Stimulated activated naive CD4-positive, alpha-beta T cell (primary cell): Measurements from ENCODE around the gene GGT6.

Source experiments
- DNase-seq, 6 experiments: peaks; one replicate each; lab custom pipeline; 2025; lab: John Stamatoyannopoulos, UW

Gene GGT6

GRCh38 chr17:4520894-4521600 is 39.3 kb downstream of the GGT6 start:
- no peak for DNase-seq

GRCh38 chr17:4520060-4520893 is 40.1 kb downstream of the GGT6 start:
- no peak for DNase-seq

- DNase-seq, result no peak
Observed at GRCh38 chr17:4519361-4519788, 41.0 kb downstream of the GGT6 start.

- DNase-seq, result no peak
Observed at GRCh38 chr17:4518901-4519300, 41.5 kb downstream of the GGT6 start.

GRCh38 chr17:4516735-4517134 is 43.6 kb downstream of the GGT6 start:
- no peak for DNase-seq

GRCh38 chr17:4515501-4515900 is 44.9 kb downstream of the GGT6 start:
- DNase-seq, result no peak

GRCh38 chr17:4514779-4515178 is 45.6 kb downstream of the GGT6 start:
- DNase-seq, result no peak

- DNase-seq, result no peak
Observed at GRCh38 chr17:4514206-4514605, 46.2 kb downstream of the GGT6 start.

GRCh38 chr17:4513113-4514032 is 47.0 kb downstream of the GGT6 start:
- no peak for DNase-seq

GRCh38 chr17:4512156-4513112 is 47.9 kb downstream of the GGT6 start:
- DNase-seq, result no peak

GRCh38 chr17:4511199-4511932 is 49.0 kb downstream of the GGT6 start:
- DNase-seq, result no peak

GRCh38 chr17:4510618-4510941 is 49.8 kb downstream of the GGT6 start:
- no peak for DNase-seq

GRCh38 chr17:4509923-4510617 is 50.3 kb downstream of the GGT6 start:
- no peak for DNase-seq

- peak in 3 of 6 experiments; percentile 6 to 17 (median 14) for DNase-seq
Observed at GRCh38 chr17:4509401-4509800, 51.0 kb downstream of the GGT6 start.

- DNase-seq, result no peak
Observed at GRCh38 chr17:4508207-4508606, 52.2 kb downstream of the GGT6 start.

- DNase-seq, result no peak
Observed at GRCh38 chr17:4507361-4508111, 52.8 kb downstream of the GGT6 start.
